SK-N-SH (cell line): ENCODE results near the gene PRAF2. TPM values are rescaled to one million over a fixed set of nuclear protein-coding genes. Genes with fewer than 3 reads are reported as not detected.

Source experiments
- CTCF ChIA-PET: fragments of 300-600, 350-600 bp; formaldehyde crosslinking; extraction: SDS; loops from one replicate; lab custom pipeline; 2021; lab: Yijun Ruan, JAX
- POLR2A ChIA-PET: fragments of 350-600 bp; sonication (Branson Sonifier 250); formaldehyde crosslinking; extraction: SDS; loops from one replicate; lab custom pipeline; 2020; ENCODE audit warnings: antibody characterized with exemption, inconsistent platforms; lab: Yijun Ruan, JAX
- DNase-seq: peaks from one replicate; pipeline ENCODE4 v3.0.0; 2012
- H2AFZ ChIP-seq: fragments of 200-600 bp; sonication (generic); 2 replicates; pipeline ENCODE4 v1.8.1; 2016; ENCODE audit warnings: antibody characterized with exemption, mild to moderate bottlenecking, low read depth
- H3F3A ChIP-seq: fragments of 200-600 bp; sonication (generic); replicated peaks from 2 replicates; pipeline ENCODE3; 2016; ENCODE audit warnings: antibody characterized with exemption, mild to moderate bottlenecking; ENCODE audit not compliant: insufficient read depth
- H3K27ac ChIP-seq, 2 experiments: fragments of 200-500 bp in 1 of 2; fragments of 200-600 bp in 1 of 2; sonication (Bioruptor generic) in 1 of 2; sonication (generic), shearing (Covaris generic) in 1 of 2; 2 replicates each; pipeline versions ENCODE4 v1.5.1 to v1.6.1; 2014 to 2016; ENCODE audit warnings: low read depth in 2 of 2, inconsistent platforms in 1 of 2, low read length in 1 of 2, mild to moderate bottlenecking in 1 of 2, mixed read lengths in 1 of 2
- H3K27me3 ChIP-seq: fragments of 200-600 bp; sonication (generic), shearing (Covaris generic); 2 replicates; pipeline ENCODE4 v1.6.1; 2016; ENCODE audit warnings: mixed run types; ENCODE audit not compliant: insufficient read depth
- H3K36me3 ChIP-seq, 2 experiments: fragments of 200-500 bp in 1 of 2; fragments of 200-600 bp in 1 of 2; sonication (Bioruptor generic) in 1 of 2; sonication (generic) in 1 of 2; replicated peaks in 1 of 2; 2 replicates each; pipeline versions ENCODE3 to v1.5.1; 2014 to 2016; ENCODE audit warnings: low read length in 1 of 2, mild to moderate bottlenecking in 1 of 2; ENCODE audit not compliant: insufficient read depth in 2 of 2, control insufficient read depth in 1 of 2
- H3K4me1 ChIP-seq, 2 experiments: fragments of 200-500 bp in 1 of 2; fragments of 200-600 bp in 1 of 2; sonication (Bioruptor generic) in 1 of 2; sonication (generic), shearing (Covaris generic) in 1 of 2; 2 replicates each; pipeline versions ENCODE4 v1.5.1 to v1.6.1; 2014 to 2016; ENCODE audit warnings: low read depth in 1 of 2, low read length in 1 of 2, mixed run types in 1 of 2; ENCODE audit not compliant: insufficient read depth in 2 of 2, control insufficient read depth in 1 of 2
- H3K4me2 ChIP-seq: fragments of 200-600 bp; sonication (generic), shearing (Covaris generic); 2 replicates; pipeline ENCODE4 v1.6.1; 2017; ENCODE audit warnings: mixed run types
- H3K4me3 ChIP-seq, 2 experiments: fragments of 200-500 bp in 1 of 2; fragments of 200-600 bp in 1 of 2; sonication (Bioruptor generic) in 1 of 2; sonication (generic), shearing (Covaris generic) in 1 of 2; 2 replicates each; pipeline versions ENCODE4 v1.5.1 to v1.8.1; 2014 to 2016; ENCODE audit warnings: low read depth in 2 of 2, inconsistent platforms in 1 of 2, low read length in 1 of 2, mild to moderate bottlenecking in 1 of 2, mixed read lengths in 1 of 2, moderate library complexity in 1 of 2
- H3K79me2 ChIP-seq: fragments of 200-600 bp; sonication (generic); 2 replicates; pipeline ENCODE4 v1.8.1; 2017; ENCODE audit warnings: mild to moderate bottlenecking; ENCODE audit not compliant: insufficient read depth
- H3K9ac ChIP-seq: fragments of 200-600 bp; sonication (generic); 2 replicates; pipeline ENCODE4 v1.6.1; 2017; ENCODE audit warnings: mixed run types
- H3K9me2 ChIP-seq: fragments of 200-600 bp; sonication (generic); 2 replicates; pipeline ENCODE4 v1.6.1; 2017; ENCODE audit warnings: mixed run types
- H3K9me3 ChIP-seq: fragments of 200-600 bp; sonication (generic); 2 replicates; pipeline ENCODE4 v1.6.1; 2017; ENCODE audit warnings: mixed run types, mild to moderate bottlenecking, moderate library complexity
- H4K20me1 ChIP-seq: fragments of 200-600 bp; sonication (generic); 2 replicates; pipeline ENCODE4 v1.6.1; 2017; ENCODE audit warnings: mild to moderate bottlenecking, mixed run types; ENCODE audit not compliant: insufficient read depth
- CHD2 ChIP-seq: fragments of 150-350 bp; IDR thresholded peaks from 2 replicates; pipeline ENCODE4 v1.6.1; 2018; ENCODE audit warnings: low read length; ENCODE audit not compliant: partially characterized antibody
- CTCF ChIP-seq: fragments of 200-600 bp; sonication (generic); IDR thresholded peaks from 2 replicates; pipeline ENCODE4 v1.6.1; 2017; ENCODE audit warnings: antibody characterized with exemption, mild to moderate bottlenecking, moderate library complexity
- ELF1 ChIP-seq: IDR thresholded peaks from 2 replicates; pipeline ENCODE4 v1.4.0; 2012
- EP300 ChIP-seq, 2 experiments: IDR thresholded peaks; 2 replicates each; pipeline versions ENCODE4 v1.4.0 to v1.6.1; 2012; ENCODE audit warnings: borderline replicate concordance in 1 of 2, low read depth in 1 of 2, low read length in 1 of 2
- EZH2phosphoT487 ChIP-seq: fragments of 200-600 bp; sonication (generic); IDR thresholded peaks from 2 replicates; pipeline ENCODE4 v1.6.1; 2017; ENCODE audit warnings: low read depth, mixed run types, mild to moderate bottlenecking, antibody characterized with exemption, moderate library complexity, borderline replicate concordance
- FOXJ3 ChIP-seq: sonication (generic); formaldehyde crosslinking; IDR thresholded peaks from 2 replicates; pipeline ENCODE4 v1.5.1; 2020; ENCODE audit warnings: mild to moderate bottlenecking, missing genetic modification reagents
- GATA2 ChIP-seq: sonication (generic); formaldehyde crosslinking; IDR thresholded peaks from 2 replicates; pipeline ENCODE4 v1.5.0; 2020; ENCODE audit warnings: mild to moderate bottlenecking, missing genetic modification reagents
- MAX ChIP-seq: IDR thresholded peaks from 2 replicates; pipeline ENCODE4 v1.4.0; 2012; ENCODE audit warnings: low read depth
- NRF1 ChIP-seq: IDR thresholded peaks from 2 replicates; pipeline ENCODE4 v1.6.1; 2012; ENCODE audit warnings: low read depth, mild to moderate bottlenecking, low read length
- POLR2AphosphoS5 ChIP-seq: IDR thresholded peaks from 2 replicates; pipeline ENCODE4 v1.6.1; 2012; ENCODE audit warnings: low read depth, low read length
- RCOR1 ChIP-seq: fragments of 150-350 bp; IDR thresholded peaks from 2 replicates; pipeline ENCODE4 v1.6.1; 2017; ENCODE audit warnings: antibody characterized with exemption, low read length
- RFX5 ChIP-seq: IDR thresholded peaks from 2 replicates; pipeline ENCODE4 v1.6.1; 2012; ENCODE audit warnings: mild to moderate bottlenecking, improper control_type of control experiment, low read length
- SIN3A ChIP-seq: IDR thresholded peaks from 2 replicates; pipeline ENCODE4 v1.6.1; 2012; ENCODE audit warnings: low read depth, mild to moderate bottlenecking, low read length, moderate library complexity, borderline replicate concordance
- SMC3 ChIP-seq: IDR thresholded peaks from 2 replicates; pipeline ENCODE4 v1.6.1; 2012; ENCODE audit warnings: low read depth, low read length, improper control_type of control experiment
- YY1 ChIP-seq: IDR thresholded peaks from 2 replicates; pipeline ENCODE4 v1.4.0; 2012; ENCODE audit warnings: low read depth, mild to moderate bottlenecking
- ZBTB33 ChIP-seq: IDR thresholded peaks from 2 replicates; pipeline ENCODE4 v1.4.0; 2012; ENCODE audit warnings: low read depth, borderline replicate concordance
- WGBS: methylation state at CpG from one replicate; pipeline ENCODE4 v1.1.6; 2017; ENCODE audit warnings: low lambda C conversion rate; 5-methylcytosine and 5-hydroxymethylcytosine counted together
- polyA plus RNA-seq, 3 experiments: library from polyadenylated mRNA; depleted of rRNA; stranded (reverse); fragments of >200 nt; gene quantifications; 2 replicates each; pipeline ENCODE4 v1.2.3, GENCODE V29; 2012
- TF ChIP-seq, protein P1 (sequence below): IDR thresholded peaks from 2 replicates; pipeline ENCODE4 v1.6.1; 2012; ENCODE audit warnings: mild to moderate bottlenecking, low read depth, low read length, moderate library complexity

The PRAF2 gene
- polyA plus RNA-seq, 1 of the 3 experiments (the other 2 are of a cell fraction), result 91.9 TPM

DNA sequence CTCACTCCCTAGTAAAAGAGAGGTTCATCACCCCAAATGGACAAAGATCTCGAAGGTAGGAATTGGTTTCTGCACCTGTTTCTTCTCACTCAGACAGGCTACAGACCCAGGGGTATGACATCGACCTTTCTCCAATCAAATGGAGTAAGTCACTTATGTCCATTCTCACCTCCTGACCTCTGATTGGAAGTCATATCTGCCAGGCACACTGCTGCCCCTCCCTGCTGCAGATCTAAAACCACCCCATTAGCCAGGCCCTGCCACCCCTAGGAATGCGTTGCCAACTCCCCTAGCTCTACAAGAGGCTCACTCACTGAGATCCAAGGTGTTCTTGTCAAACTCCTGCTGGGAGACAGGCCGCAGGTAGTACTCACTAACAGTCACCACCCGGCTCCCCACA, 42.9 kb upstream of the PRAF2 start:
- no peak for DNase-seq
- Histone ChIP-seq H3K4me3 (no peak overlapping the region), H4K20me1 (no peaks in the 10 kb centered on the region), H3K9ac (no peak overlapping the region), H3F3A (no peaks in the 10 kb centered on the region), H3K4me1 (no peaks in the 10 kb centered on the region), H3K27ac (no peak overlapping the region), H3K36me3 (peaks cover 21 to 33% of the 10 kb centered on the region in 2 experiments), H3K9me2 (no peaks in the 10 kb centered on the region), H3K4me2 (no peak overlapping the region), H2AFZ (no peak overlapping the region), H3K27me3 (no peaks in the 10 kb centered on the region), H3K9me3 (no peaks in the 10 kb centered on the region), H3K79me2 (peaks cover 4% of the 10 kb centered on the region; the same call in 1 of the 2 replicates)
- TF ChIP-seq EZH2phosphoT487 (no peak), SMC3 (no peak), RFX5 (no peak), CTCF (no peak), ZBTB33 (no peak)
- ChIA-PET POLR2A (no interaction called here), CTCF (no interaction called here)
- 94% methylated on average over 4 of the region's 5 CpGs for WGBS

- Histone ChIP-seq H3K9me2 (no peaks in the 10 kb centered on the region), H3K36me3 (peaks cover 16 to 33% of the 10 kb centered on the region in 2 experiments), H3K27me3 (no peaks in the 10 kb centered on the region), H3K4me2 (no peak overlapping the region), H4K20me1 (no peaks in the 10 kb centered on the region), H3K9me3 (no peaks in the 10 kb centered on the region), H3K4me1 (no peaks in the 10 kb centered on the region), H2AFZ (no peak overlapping the region), H3K4me3 (no peak overlapping the region), H3K9ac (no peak overlapping the region), H3K27ac (no peak overlapping the region), H3K79me2 (no peaks in the 10 kb centered on the region), H3F3A (no peaks in the 10 kb centered on the region)
- CTCF ChIA-PET, result no interaction called here
- no peak for DNase-seq
- WGBS, result 98% methylated on average over 8 of the region's 8 CpGs
- POLR2A ChIA-PET, result no interaction called here
- no peak for TF ChIP-seq ELF1
- no peak for TF ChIP-seq FOXJ3 (CRISPR knock-in tag)
- TF ChIP-seq RCOR1, result no peak
- TF ChIP-seq YY1, result no peak
- TF ChIP-seq SIN3A, result no peak
- TF ChIP-seq CHD2, result no peak
- no peak for TF ChIP-seq POLR2AphosphoS5
- no peak for TF ChIP-seq MAX
- no peak for TF ChIP-seq NRF1
- TF ChIP-seq EP300 (IDR thresholded peaks at IDR 0.05; ENCODE audit: borderline replicate concordance in 1 of 2, low read depth in 1 of 2, low read length in 1 of 2), result no peak
- no peak for TF ChIP-seq GATA2
- TF ChIP-seq, protein P1, sequence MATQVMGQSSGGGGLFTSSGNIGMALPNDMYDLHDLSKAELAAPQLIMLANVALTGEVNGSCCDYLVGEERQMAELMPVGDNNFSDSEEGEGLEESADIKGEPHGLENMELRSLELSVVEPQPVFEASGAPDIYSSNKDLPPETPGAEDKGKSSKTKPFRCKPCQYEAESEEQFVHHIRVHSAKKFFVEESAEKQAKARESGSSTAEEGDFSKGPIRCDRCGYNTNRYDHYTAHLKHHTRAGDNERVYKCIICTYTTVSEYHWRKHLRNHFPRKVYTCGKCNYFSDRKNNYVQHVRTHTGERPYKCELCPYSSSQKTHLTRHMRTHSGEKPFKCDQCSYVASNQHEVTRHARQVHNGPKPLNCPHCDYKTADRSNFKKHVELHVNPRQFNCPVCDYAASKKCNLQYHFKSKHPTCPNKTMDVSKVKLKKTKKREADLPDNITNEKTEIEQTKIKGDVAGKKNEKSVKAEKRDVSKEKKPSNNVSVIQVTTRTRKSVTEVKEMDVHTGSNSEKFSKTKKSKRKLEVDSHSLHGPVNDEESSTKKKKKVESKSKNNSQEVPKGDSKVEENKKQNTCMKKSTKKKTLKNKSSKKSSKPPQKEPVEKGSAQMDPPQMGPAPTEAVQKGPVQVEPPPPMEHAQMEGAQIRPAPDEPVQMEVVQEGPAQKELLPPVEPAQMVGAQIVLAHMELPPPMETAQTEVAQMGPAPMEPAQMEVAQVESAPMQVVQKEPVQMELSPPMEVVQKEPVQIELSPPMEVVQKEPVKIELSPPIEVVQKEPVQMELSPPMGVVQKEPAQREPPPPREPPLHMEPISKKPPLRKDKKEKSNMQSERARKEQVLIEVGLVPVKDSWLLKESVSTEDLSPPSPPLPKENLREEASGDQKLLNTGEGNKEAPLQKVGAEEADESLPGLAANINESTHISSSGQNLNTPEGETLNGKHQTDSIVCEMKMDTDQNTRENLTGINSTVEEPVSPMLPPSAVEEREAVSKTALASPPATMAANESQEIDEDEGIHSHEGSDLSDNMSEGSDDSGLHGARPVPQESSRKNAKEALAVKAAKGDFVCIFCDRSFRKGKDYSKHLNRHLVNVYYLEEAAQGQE, result no peak
- TF ChIP-seq ZBTB33, result no peak
- TF ChIP-seq RFX5, result no peak
Observed at GRCh38 chrX:49116076-49116475, 42.3 kb upstream of the PRAF2 start.
